CD14-positive monocyte (primary cell): Measurements from ENCODE around the gene SPATA2L. TPM values are rescaled to one million over a fixed set of nuclear protein-coding genes. Genes with fewer than 3 reads are reported as not detected.

ENCODE experiments used
- DNase-seq, 3 donors: peaks; one replicate each; pipeline ENCODE4 v3.0.0-alpha.2; 2011 to 2022
- H2AFZ ChIP-seq: 2 replicates; pipeline ENCODE4 v1.6.0; 2012; ENCODE audit warnings: mild to moderate bottlenecking, low read depth, low read length, inconsistent platforms; ENCODE audit not compliant: insufficient read depth, poor library complexity, severe bottlenecking
- H3K27ac ChIP-seq, 2 donors: 1 replicate in 1 of 2; 2 replicates in 1 of 2; pipeline ENCODE4 v1.5.1; 2012 to 2013; ENCODE audit warnings: low read length in 2 of 2, control low read depth in 1 of 2, inconsistent platforms in 1 of 2, low read depth in 1 of 2, mild to moderate bottlenecking in 1 of 2
- H3K27me3 ChIP-seq, 2 donors: one replicate each; pipeline versions ENCODE4 v1.6.0 to v1.6.1; 2011 to 2013; ENCODE audit warnings: low read length in 2 of 2; ENCODE audit not compliant: control insufficient read depth in 2 of 2, insufficient read depth in 2 of 2
- H3K36me3 ChIP-seq, 2 donors: replicated peaks in 1 of 2; 1 replicate in 1 of 2; 2 replicates in 1 of 2; pipeline versions ENCODE4 v1.5.1 to v1.6.1; 2012 to 2013; ENCODE audit warnings: low read length in 2 of 2, control low read depth in 1 of 2, inconsistent platforms in 1 of 2, mild to moderate bottlenecking in 1 of 2; ENCODE audit not compliant: insufficient read depth in 2 of 2, control insufficient read depth in 1 of 2
- H3K4me1 ChIP-seq, 2 donors: 1 replicate in 1 of 2; 2 replicates in 1 of 2; pipeline versions ENCODE4 v1.5.1 to v1.6.1; 2012 to 2013; ENCODE audit warnings: low read length in 2 of 2, control low read depth in 1 of 2, inconsistent platforms in 1 of 2, mild to moderate bottlenecking in 1 of 2, moderate library complexity in 1 of 2; ENCODE audit not compliant: insufficient read depth in 2 of 2, control insufficient read depth in 1 of 2
- H3K4me2 ChIP-seq: replicated peaks from 2 replicates; pipeline ENCODE3; 2012; ENCODE audit warnings: low read length, moderate library complexity, mild to moderate bottlenecking; ENCODE audit not compliant: poor library complexity, severe bottlenecking; ENCODE audit errors: extremely low read depth
- H3K4me3 ChIP-seq, 3 experiments: fragments of 200-600 bp in 1 of 3; sonication (generic) in 1 of 3; replicated peaks in 1 of 3; 1 replicate in 2 of 3; 2 replicates in 1 of 3; pipeline ENCODE4 v1.5.1; 2011 to 2013; ENCODE audit warnings: low read length in 3 of 3, mild to moderate bottlenecking in 3 of 3, control low read depth in 2 of 3, low read depth in 2 of 3, inconsistent platforms in 1 of 3, moderate library complexity in 1 of 3
- H3K79me2 ChIP-seq: 2 replicates; pipeline ENCODE4 v1.6.0; 2012; ENCODE audit warnings: mild to moderate bottlenecking, control low read depth, inconsistent platforms, low read length, moderate library complexity; ENCODE audit not compliant: insufficient read depth
- H3K9ac ChIP-seq: 2 replicates; pipeline ENCODE4 v1.6.0; 2017; ENCODE audit warnings: low read length, mild to moderate bottlenecking; ENCODE audit not compliant: insufficient read depth, poor library complexity, severe bottlenecking
- H3K9me3 ChIP-seq, 2 donors: replicated peaks in 1 of 2; 1 replicate in 1 of 2; 2 replicates in 1 of 2; pipeline versions ENCODE4 v1.5.1 to v1.6.1; 2012 to 2013; ENCODE audit warnings: low read length in 2 of 2, control low read depth in 1 of 2; ENCODE audit not compliant: control insufficient read depth in 1 of 2, insufficient read depth in 1 of 2
- H4K20me1 ChIP-seq: 2 replicates; pipeline ENCODE4 v1.6.0; 2012; ENCODE audit warnings: mild to moderate bottlenecking, low read length, control low read depth, moderate library complexity; ENCODE audit not compliant: insufficient read depth
- H3K27ac Mint-ChIP-seq, 7 donors: one replicate each; pipeline ENCODE4 v1.8.0; 2020; ENCODE audit warnings: mild to moderate bottlenecking in 7 of 7, mixed read lengths in 7 of 7, moderate library complexity in 6 of 7, inconsistent platforms in 2 of 7
- H3K27me3 Mint-ChIP-seq, 3 donors: one replicate each; pipeline ENCODE4 v1.8.0; 2021 to 2022; ENCODE audit warnings: low read depth in 3 of 3, mild to moderate bottlenecking in 3 of 3, mixed read lengths in 3 of 3, moderate library complexity in 3 of 3, inconsistent platforms in 1 of 3
- H3K36me3 Mint-ChIP-seq, 2 donors: one replicate each; pipeline ENCODE4 v1.8.0; 2020; ENCODE audit warnings: mixed read lengths in 2 of 2, inconsistent platforms in 1 of 2, mild to moderate bottlenecking in 1 of 2
- H3K4me1 Mint-ChIP-seq: one replicate; pipeline ENCODE4 v1.8.0; 2020; ENCODE audit warnings: mild to moderate bottlenecking, mixed read lengths
- H3K4me3 Mint-ChIP-seq, 2 donors: one replicate each; pipeline ENCODE4 v1.8.0; 2020; ENCODE audit warnings: mild to moderate bottlenecking in 2 of 2, mixed read lengths in 2 of 2, moderate library complexity in 1 of 2
- H3K9me3 Mint-ChIP-seq, 7 donors: one replicate each; pipeline ENCODE4 v1.8.0; 2020 to 2022; ENCODE audit warnings: mixed read lengths in 7 of 7, mild to moderate bottlenecking in 6 of 7, moderate library complexity in 6 of 7, inconsistent platforms in 2 of 7
- WGBS: methylation state at CpG from one replicate; pipeline ENCODE4 v1.1.5; 2013; ENCODE audit warnings: missing lambda C conversion rate; ENCODE audit not compliant: insufficient coverage; 5-methylcytosine and 5-hydroxymethylcytosine counted together
- intact Hi-C, 2 donors: fragments of 100-400 bp; cut with micrococcal nuclease; formaldehyde crosslinking; loops; one replicate each; pipeline versions ENCODE4 v1.15.0 to v1.15.1; 2023
- polyA plus RNA-seq, 3 donors: library from polyadenylated mRNA; depleted of rRNA in 1 of 3; unstranded in 2 of 3; stranded (reverse) in 1 of 3; fragments of 300-500 nt in 2 of 3; fragments of >200 nt in 1 of 3; fragmentation: Illumina TruSeq in 2 of 3; gene quantifications; 1 replicate in 2 of 3; 2 replicates in 1 of 3; pipeline ENCODE4 v1.2.3, GENCODE V29; 2012 to 2021
- TF ChIP-seq, protein P1 (sequence below): fragments of 200-600 bp; IDR thresholded peaks from one replicate; pipeline ENCODE4 v1.8.0; 2022; ENCODE audit warnings: antibody characterized with exemption, mild to moderate bottlenecking

Gene SPATA2L
- polyA plus RNA-seq, 3 donors, result 10.0 to 17.6 (median 15.1) TPM

DNA sequence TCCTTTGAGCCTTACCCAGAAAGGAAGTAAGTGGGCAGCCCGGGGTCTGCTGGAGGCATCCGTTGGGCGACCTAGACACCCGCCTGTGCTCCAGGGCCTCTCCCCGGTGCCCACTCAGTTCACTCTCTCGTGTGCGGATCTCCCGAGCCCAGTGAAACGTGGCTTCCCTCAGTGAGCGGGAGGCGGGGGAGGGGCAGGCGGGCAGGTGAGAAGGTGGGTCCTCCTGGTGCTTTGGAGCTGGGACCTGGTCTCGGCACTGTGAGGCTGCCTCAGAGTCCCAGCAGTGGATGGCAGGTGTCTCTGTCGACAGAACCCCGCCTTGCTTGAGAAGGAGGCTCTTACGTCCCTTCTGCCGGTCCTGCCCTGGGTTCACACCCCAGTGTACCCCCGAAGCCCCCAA lies 27.8 kb upstream of the SPATA2L start:
- Histone ChIP-seq H2AFZ (no peak overlapping the region), H3K36me3 (peaks cover 72 to 96% of the 10 kb centered on the region in 2 donors), H3K27me3 (no peaks in the 10 kb centered on the region), H3K4me1 (peaks cover 0 to 3% of the 10 kb centered on the region in 2 donors), H3K9ac (no peak overlapping the region), H4K20me1 (peaks cover 99% of the 10 kb centered on the region), H3K27ac (no peak overlapping the region), H3K4me2 (no peak overlapping the region), H3K79me2 (peaks cover 79% of the 10 kb centered on the region), H3K4me3 (no peak overlapping the region), H3K9me3 (no peaks in the 10 kb centered on the region)
- peaks cover 7% of the 10 kb centered on the region for H3K4me1 Mint-ChIP-seq
- no peak for DNase-seq
- H3K27ac Mint-ChIP-seq, result no peak overlapping the region
- TF ChIP-seq, protein P1, sequence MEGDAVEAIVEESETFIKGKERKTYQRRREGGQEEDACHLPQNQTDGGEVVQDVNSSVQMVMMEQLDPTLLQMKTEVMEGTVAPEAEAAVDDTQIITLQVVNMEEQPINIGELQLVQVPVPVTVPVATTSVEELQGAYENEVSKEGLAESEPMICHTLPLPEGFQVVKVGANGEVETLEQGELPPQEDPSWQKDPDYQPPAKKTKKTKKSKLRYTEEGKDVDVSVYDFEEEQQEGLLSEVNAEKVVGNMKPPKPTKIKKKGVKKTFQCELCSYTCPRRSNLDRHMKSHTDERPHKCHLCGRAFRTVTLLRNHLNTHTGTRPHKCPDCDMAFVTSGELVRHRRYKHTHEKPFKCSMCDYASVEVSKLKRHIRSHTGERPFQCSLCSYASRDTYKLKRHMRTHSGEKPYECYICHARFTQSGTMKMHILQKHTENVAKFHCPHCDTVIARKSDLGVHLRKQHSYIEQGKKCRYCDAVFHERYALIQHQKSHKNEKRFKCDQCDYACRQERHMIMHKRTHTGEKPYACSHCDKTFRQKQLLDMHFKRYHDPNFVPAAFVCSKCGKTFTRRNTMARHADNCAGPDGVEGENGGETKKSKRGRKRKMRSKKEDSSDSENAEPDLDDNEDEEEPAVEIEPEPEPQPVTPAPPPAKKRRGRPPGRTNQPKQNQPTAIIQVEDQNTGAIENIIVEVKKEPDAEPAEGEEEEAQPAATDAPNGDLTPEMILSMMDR, result no peak
- peaks cover 0 to 3% (median 1%) of the 10 kb centered on the region in 3 donors for H3K27me3 Mint-ChIP-seq
- no peak overlapping the region for H3K4me3 Mint-ChIP-seq
- H3K36me3 Mint-ChIP-seq, result peaks cover 62 to 87% of the 10 kb centered on the region in 2 donors
- intact Hi-C loops, result no loop called here
- 98% methylated on average over 15 of the region's 18 CpGs for WGBS
- peaks cover 0 to 2% (median 0%) of the 10 kb centered on the region in 7 donors for H3K9me3 Mint-ChIP-seq

- no peak for DNase-seq
- intact Hi-C loops, result no loop called here
- Histone ChIP-seq H3K4me2 (no peak overlapping the region), H3K4me1 (peaks cover 16 to 21% of the 10 kb centered on the region in 2 donors), H3K27me3 (no peaks in the 10 kb centered on the region), H4K20me1 (peaks cover 99% of the 10 kb centered on the region), H3K9ac (no peak overlapping the region), H3K36me3 (peaks cover 69 to 93% of the 10 kb centered on the region in 2 donors), H2AFZ (no peak overlapping the region), H3K79me2 (peaks cover 81% of the 10 kb centered on the region), H3K27ac (no peak overlapping the region), H3K9me3 (no peaks in the 10 kb centered on the region), H3K4me3 (no peak overlapping the region)
- H3K4me1 Mint-ChIP-seq, result peaks cover 23% of the 10 kb centered on the region
- H3K36me3 Mint-ChIP-seq, result peaks cover 58 to 87% of the 10 kb centered on the region in 2 donors
- TF ChIP-seq, protein P1, result no peak
- H3K27ac Mint-ChIP-seq, result peak overlapping the region in 2 of 7 donors; percentile 21 to 54
- 92% methylated on average over 11 of the region's 17 CpGs for WGBS
- H3K27me3 Mint-ChIP-seq, result peaks cover 0 to 3% (median 1%) of the 10 kb centered on the region in 3 donors
- no peak overlapping the region for H3K4me3 Mint-ChIP-seq
- peaks cover 0 to 2% (median 0%) of the 10 kb centered on the region in 7 donors for H3K9me3 Mint-ChIP-seq
Observed at GRCh38 chr16:89727406-89728120, 26.1 kb upstream of the SPATA2L start.
